WTC11 (cell line): ENCODE data around the gene MIGA2. TPM values are rescaled to one million over a fixed set of nuclear protein-coding genes. Genes with fewer than 3 reads are reported as not detected.

ENCODE experiments used
- ATF1 ChIP-seq: sonication (generic); formaldehyde crosslinking; IDR thresholded peaks from 2 replicates; pipeline ENCODE4 v1.8.1; 2023; ENCODE audit warnings: mild to moderate bottlenecking, moderate library complexity, missing genetic modification reagents
- ESRRA ChIP-seq: sonication (generic); formaldehyde crosslinking; IDR thresholded peaks from 2 replicates; pipeline ENCODE4 v1.8.1; 2022; ENCODE audit warnings: mild to moderate bottlenecking, missing genetic modification reagents, borderline replicate concordance
- JAZF1 ChIP-seq: fragments of 250-450 bp; sonication (Bioruptor Pico); IDR thresholded peaks from 2 replicates; pipeline ENCODE4 v1.9.0; 2021; ENCODE audit warnings: moderate library complexity, mild to moderate bottlenecking, inconsistent platforms
- MXD4 ChIP-seq: fragments of 250-450 bp; sonication (Bioruptor Pico); IDR thresholded peaks from 2 replicates; pipeline ENCODE4 v1.8.0; 2021; ENCODE audit warnings: mild to moderate bottlenecking, moderate library complexity, borderline replicate concordance
- NFE2L1 ChIP-seq: sonication (generic); formaldehyde crosslinking; IDR thresholded peaks from 2 replicates; pipeline ENCODE4 v1.8.1; 2023; ENCODE audit warnings: missing genetic modification reagents
- ZNF219 ChIP-seq: sonication (generic); formaldehyde crosslinking; IDR thresholded peaks from 2 replicates; pipeline ENCODE4 v1.8.0; 2023; ENCODE audit warnings: missing genetic modification reagents, mild to moderate bottlenecking, borderline replicate concordance
- ZNF317 ChIP-seq: sonication (generic); formaldehyde crosslinking; IDR thresholded peaks from 2 replicates; pipeline ENCODE4 v1.8.1; 2023; ENCODE audit warnings: low read depth, mild to moderate bottlenecking, moderate library complexity, missing genetic modification reagents, borderline replicate concordance
- ZNF396 ChIP-seq: fragments of 250-450 bp; sonication (Bioruptor Pico); IDR thresholded peaks from 2 replicates; pipeline ENCODE4 v1.8.0; 2021; ENCODE audit warnings: mild to moderate bottlenecking, moderate library complexity, borderline replicate concordance
- total RNA-seq: library from RNA; stranded (reverse); gene quantifications from 3 replicates; pipeline ENCODE4 v1.2.3, GENCODE V29; 2021
- TF ChIP-seq, protein P1 (sequence below): fragments of 250-450 bp; sonication (Bioruptor Pico); IDR thresholded peaks from 2 replicates; pipeline ENCODE4 v1.9.0; 2021; ENCODE audit warnings: mild to moderate bottlenecking, borderline replicate concordance
- TF ChIP-seq, protein P2 (sequence below): sonication (generic); formaldehyde crosslinking; IDR thresholded peaks from 2 replicates; pipeline ENCODE4 v1.8.0; 2023; ENCODE audit warnings: mild to moderate bottlenecking, missing genetic modification reagents
- TF ChIP-seq, protein P3 (sequence below): sonication (generic); formaldehyde crosslinking; IDR thresholded peaks from 2 replicates; pipeline ENCODE4 v1.8.1; 2022; ENCODE audit warnings: mild to moderate bottlenecking, missing genetic modification reagents, moderate library complexity, borderline replicate concordance
- TF ChIP-seq, protein P4 (sequence below): sonication (generic); formaldehyde crosslinking; IDR thresholded peaks from 2 replicates; pipeline ENCODE4 v1.8.0; 2023; ENCODE audit warnings: missing genetic modification reagents, mild to moderate bottlenecking, borderline replicate concordance
- TF ChIP-seq, protein P5 (sequence below): sonication (generic); formaldehyde crosslinking; IDR thresholded peaks from 2 replicates; pipeline ENCODE4 v1.8.0; 2022; ENCODE audit warnings: mild to moderate bottlenecking, missing genetic modification reagents
- TF ChIP-seq, protein P6 (sequence below): sonication (generic); formaldehyde crosslinking; IDR thresholded peaks from 2 replicates; pipeline ENCODE4 v1.8.1; 2023; ENCODE audit warnings: mild to moderate bottlenecking, missing genetic modification reagents
- TF ChIP-seq, protein P7 (sequence below): fragments of 250-450 bp; sonication (Bioruptor Pico); IDR thresholded peaks from 2 replicates; pipeline ENCODE4 v1.9.0; 2021; ENCODE audit warnings: mild to moderate bottlenecking
- TF ChIP-seq, protein P8 (sequence below): sonication (generic); formaldehyde crosslinking; IDR thresholded peaks from 2 replicates; pipeline ENCODE4 v1.8.0; 2022; ENCODE audit warnings: mild to moderate bottlenecking, missing genetic modification reagents
- TF ChIP-seq, protein P9 (sequence below): sonication (generic); formaldehyde crosslinking; IDR thresholded peaks from 2 replicates; pipeline ENCODE4 v1.8.0; 2022; ENCODE audit warnings: mild to moderate bottlenecking, missing genetic modification reagents

Gene MIGA2
- total RNA-seq, 1 experiment from 2014 or later = 61.7 TPM

DNA sequence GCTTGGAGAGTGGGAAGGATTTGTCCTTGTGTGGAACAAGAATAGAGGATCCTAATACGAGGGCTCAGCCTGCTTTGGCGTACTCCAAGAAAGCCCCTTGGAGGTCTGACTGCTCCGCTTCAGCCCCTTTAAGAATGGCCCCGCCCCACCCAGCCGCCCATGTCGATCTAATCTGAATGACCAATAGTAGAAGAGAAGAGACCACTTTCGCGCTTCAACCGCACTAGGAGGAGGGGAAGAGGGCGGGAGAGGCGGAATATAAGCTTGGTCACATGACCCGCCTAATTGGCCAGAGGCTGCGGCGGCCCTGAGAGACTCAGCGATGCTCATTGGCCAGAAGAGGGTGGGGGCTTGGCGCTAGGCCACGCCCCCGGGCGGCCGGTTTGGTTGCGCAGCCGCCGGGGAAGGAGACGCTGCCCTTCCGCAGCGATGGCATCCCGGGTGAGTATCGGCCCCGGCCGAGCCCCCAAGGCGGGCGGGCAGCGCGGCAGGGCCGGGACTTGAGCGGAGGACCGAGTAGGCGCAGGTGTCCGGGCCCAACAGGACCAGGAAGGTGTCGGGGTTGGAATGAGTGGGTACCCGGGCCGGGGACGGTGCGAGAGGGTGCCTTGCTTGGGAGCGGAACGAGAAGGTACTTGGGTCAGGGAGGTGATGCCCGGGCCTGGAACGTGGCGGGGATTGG lies at the start of gene MIGA2 (continued):
- TF ChIP-seq, protein P1, sequence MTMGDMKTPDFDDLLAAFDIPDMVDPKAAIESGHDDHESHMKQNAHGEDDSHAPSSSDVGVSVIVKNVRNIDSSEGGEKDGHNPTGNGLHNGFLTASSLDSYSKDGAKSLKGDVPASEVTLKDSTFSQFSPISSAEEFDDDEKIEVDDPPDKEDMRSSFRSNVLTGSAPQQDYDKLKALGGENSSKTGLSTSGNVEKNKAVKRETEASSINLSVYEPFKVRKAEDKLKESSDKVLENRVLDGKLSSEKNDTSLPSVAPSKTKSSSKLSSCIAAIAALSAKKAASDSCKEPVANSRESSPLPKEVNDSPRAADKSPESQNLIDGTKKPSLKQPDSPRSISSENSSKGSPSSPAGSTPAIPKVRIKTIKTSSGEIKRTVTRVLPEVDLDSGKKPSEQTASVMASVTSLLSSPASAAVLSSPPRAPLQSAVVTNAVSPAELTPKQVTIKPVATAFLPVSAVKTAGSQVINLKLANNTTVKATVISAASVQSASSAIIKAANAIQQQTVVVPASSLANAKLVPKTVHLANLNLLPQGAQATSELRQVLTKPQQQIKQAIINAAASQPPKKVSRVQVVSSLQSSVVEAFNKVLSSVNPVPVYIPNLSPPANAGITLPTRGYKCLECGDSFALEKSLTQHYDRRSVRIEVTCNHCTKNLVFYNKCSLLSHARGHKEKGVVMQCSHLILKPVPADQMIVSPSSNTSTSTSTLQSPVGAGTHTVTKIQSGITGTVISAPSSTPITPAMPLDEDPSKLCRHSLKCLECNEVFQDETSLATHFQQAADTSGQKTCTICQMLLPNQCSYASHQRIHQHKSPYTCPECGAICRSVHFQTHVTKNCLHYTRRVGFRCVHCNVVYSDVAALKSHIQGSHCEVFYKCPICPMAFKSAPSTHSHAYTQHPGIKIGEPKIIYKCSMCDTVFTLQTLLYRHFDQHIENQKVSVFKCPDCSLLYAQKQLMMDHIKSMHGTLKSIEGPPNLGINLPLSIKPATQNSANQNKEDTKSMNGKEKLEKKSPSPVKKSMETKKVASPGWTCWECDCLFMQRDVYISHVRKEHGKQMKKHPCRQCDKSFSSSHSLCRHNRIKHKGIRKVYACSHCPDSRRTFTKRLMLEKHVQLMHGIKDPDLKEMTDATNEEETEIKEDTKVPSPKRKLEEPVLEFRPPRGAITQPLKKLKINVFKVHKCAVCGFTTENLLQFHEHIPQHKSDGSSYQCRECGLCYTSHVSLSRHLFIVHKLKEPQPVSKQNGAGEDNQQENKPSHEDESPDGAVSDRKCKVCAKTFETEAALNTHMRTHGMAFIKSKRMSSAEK = no peak
- TF ChIP-seq ZNF317 = no peak
- no peak for TF ChIP-seq ZNF219
- no peak for TF ChIP-seq JAZF1
- TF ChIP-seq, protein P2, sequence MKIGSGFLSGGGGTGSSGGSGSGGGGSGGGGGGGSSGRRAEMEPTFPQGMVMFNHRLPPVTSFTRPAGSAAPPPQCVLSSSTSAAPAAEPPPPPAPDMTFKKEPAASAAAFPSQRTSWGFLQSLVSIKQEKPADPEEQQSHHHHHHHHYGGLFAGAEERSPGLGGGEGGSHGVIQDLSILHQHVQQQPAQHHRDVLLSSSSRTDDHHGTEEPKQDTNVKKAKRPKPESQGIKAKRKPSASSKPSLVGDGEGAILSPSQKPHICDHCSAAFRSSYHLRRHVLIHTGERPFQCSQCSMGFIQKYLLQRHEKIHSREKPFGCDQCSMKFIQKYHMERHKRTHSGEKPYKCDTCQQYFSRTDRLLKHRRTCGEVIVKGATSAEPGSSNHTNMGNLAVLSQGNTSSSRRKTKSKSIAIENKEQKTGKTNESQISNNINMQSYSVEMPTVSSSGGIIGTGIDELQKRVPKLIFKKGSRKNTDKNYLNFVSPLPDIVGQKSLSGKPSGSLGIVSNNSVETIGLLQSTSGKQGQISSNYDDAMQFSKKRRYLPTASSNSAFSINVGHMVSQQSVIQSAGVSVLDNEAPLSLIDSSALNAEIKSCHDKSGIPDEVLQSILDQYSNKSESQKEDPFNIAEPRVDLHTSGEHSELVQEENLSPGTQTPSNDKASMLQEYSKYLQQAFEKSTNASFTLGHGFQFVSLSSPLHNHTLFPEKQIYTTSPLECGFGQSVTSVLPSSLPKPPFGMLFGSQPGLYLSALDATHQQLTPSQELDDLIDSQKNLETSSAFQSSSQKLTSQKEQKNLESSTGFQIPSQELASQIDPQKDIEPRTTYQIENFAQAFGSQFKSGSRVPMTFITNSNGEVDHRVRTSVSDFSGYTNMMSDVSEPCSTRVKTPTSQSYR (CRISPR knock-in tag) = no peak
- no peak for TF ChIP-seq MXD4 (CRISPR knock-in tag)
- TF ChIP-seq ZNF396 (CRISPR knock-in tag) = no peak
- TF ChIP-seq, protein P3, sequence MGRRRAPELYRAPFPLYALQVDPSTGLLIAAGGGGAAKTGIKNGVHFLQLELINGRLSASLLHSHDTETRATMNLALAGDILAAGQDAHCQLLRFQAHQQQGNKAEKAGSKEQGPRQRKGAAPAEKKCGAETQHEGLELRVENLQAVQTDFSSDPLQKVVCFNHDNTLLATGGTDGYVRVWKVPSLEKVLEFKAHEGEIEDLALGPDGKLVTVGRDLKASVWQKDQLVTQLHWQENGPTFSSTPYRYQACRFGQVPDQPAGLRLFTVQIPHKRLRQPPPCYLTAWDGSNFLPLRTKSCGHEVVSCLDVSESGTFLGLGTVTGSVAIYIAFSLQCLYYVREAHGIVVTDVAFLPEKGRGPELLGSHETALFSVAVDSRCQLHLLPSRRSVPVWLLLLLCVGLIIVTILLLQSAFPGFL (CRISPR knock-in tag) = no peak
- TF ChIP-seq NFE2L1 (CRISPR knock-in tag) = no peak
- TF ChIP-seq, protein P4, sequence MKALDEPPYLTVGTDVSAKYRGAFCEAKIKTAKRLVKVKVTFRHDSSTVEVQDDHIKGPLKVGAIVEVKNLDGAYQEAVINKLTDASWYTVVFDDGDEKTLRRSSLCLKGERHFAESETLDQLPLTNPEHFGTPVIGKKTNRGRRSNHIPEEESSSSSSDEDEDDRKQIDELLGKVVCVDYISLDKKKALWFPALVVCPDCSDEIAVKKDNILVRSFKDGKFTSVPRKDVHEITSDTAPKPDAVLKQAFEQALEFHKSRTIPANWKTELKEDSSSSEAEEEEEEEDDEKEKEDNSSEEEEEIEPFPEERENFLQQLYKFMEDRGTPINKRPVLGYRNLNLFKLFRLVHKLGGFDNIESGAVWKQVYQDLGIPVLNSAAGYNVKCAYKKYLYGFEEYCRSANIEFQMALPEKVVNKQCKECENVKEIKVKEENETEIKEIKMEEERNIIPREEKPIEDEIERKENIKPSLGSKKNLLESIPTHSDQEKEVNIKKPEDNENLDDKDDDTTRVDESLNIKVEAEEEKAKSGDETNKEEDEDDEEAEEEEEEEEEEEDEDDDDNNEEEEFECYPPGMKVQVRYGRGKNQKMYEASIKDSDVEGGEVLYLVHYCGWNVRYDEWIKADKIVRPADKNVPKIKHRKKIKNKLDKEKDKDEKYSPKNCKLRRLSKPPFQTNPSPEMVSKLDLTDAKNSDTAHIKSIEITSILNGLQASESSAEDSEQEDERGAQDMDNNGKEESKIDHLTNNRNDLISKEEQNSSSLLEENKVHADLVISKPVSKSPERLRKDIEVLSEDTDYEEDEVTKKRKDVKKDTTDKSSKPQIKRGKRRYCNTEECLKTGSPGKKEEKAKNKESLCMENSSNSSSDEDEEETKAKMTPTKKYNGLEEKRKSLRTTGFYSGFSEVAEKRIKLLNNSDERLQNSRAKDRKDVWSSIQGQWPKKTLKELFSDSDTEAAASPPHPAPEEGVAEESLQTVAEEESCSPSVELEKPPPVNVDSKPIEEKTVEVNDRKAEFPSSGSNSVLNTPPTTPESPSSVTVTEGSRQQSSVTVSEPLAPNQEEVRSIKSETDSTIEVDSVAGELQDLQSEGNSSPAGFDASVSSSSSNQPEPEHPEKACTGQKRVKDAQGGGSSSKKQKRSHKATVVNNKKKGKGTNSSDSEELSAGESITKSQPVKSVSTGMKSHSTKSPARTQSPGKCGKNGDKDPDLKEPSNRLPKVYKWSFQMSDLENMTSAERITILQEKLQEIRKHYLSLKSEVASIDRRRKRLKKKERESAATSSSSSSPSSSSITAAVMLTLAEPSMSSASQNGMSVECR = peak; percentile 91
- TF ChIP-seq ESRRA (CRISPR knock-in tag) = no peak; the same call in 1 of the 2 replicates
- TF ChIP-seq, protein P5, sequence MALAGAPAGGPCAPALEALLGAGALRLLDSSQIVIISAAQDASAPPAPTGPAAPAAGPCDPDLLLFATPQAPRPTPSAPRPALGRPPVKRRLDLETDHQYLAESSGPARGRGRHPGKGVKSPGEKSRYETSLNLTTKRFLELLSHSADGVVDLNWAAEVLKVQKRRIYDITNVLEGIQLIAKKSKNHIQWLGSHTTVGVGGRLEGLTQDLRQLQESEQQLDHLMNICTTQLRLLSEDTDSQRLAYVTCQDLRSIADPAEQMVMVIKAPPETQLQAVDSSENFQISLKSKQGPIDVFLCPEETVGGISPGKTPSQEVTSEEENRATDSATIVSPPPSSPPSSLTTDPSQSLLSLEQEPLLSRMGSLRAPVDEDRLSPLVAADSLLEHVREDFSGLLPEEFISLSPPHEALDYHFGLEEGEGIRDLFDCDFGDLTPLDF (CRISPR knock-in tag) = no peak
- TF ChIP-seq ATF1 = no peak
- TF ChIP-seq, protein P6, sequence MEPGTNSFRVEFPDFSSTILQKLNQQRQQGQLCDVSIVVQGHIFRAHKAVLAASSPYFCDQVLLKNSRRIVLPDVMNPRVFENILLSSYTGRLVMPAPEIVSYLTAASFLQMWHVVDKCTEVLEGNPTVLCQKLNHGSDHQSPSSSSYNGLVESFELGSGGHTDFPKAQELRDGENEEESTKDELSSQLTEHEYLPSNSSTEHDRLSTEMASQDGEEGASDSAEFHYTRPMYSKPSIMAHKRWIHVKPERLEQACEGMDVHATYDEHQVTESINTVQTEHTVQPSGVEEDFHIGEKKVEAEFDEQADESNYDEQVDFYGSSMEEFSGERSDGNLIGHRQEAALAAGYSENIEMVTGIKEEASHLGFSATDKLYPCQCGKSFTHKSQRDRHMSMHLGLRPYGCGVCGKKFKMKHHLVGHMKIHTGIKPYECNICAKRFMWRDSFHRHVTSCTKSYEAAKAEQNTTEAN (CRISPR knock-in tag) = no peak
- TF ChIP-seq, protein P7, sequence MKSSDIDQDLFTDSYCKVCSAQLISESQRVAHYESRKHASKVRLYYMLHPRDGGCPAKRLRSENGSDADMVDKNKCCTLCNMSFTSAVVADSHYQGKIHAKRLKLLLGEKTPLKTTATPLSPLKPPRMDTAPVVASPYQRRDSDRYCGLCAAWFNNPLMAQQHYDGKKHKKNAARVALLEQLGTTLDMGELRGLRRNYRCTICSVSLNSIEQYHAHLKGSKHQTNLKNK (CRISPR knock-in tag) = no peak
- TF ChIP-seq, protein P8, sequence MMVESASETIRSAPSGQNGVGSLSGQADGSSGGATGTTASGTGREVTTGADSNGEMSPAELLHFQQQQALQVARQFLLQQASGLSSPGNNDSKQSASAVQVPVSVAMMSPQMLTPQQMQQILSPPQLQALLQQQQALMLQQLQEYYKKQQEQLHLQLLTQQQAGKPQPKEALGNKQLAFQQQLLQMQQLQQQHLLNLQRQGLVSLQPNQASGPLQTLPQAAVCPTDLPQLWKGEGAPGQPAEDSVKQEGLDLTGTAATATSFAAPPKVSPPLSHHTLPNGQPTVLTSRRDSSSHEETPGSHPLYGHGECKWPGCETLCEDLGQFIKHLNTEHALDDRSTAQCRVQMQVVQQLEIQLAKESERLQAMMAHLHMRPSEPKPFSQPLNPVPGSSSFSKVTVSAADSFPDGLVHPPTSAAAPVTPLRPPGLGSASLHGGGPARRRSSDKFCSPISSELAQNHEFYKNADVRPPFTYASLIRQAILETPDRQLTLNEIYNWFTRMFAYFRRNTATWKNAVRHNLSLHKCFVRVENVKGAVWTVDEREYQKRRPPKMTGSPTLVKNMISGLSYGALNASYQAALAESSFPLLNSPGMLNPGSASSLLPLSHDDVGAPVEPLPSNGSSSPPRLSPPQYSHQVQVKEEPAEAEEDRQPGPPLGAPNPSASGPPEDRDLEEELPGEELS = peak; percentile 87
- TF ChIP-seq, protein P9, sequence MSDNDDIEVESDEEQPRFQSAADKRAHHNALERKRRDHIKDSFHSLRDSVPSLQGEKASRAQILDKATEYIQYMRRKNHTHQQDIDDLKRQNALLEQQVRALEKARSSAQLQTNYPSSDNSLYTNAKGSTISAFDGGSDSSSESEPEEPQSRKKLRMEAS (CRISPR knock-in tag) = no peak; the same call in 1 of the 2 replicates
